Ishikawa (cell line): ENCODE measurements around the gene ACTN1.

ENCODE experiments used
- EGR1 ChIP-seq: IDR thresholded peaks from 2 replicates; pipeline ENCODE4 v1.6.1; 2012
- EP300 ChIP-seq: IDR thresholded peaks from 2 replicates; pipeline ENCODE4 v1.6.1; 2012; ENCODE audit warnings: borderline replicate concordance
- FOXM1 ChIP-seq: IDR thresholded peaks from 2 replicates; pipeline ENCODE4 v1.6.1; 2012; ENCODE audit warnings: low read depth, borderline replicate concordance
- MAX ChIP-seq: IDR thresholded peaks from 2 replicates; pipeline ENCODE4 v1.6.1; 2012
- NFIC ChIP-seq: IDR thresholded peaks from 2 replicates; pipeline ENCODE4 v1.6.1; 2012
- RAD21 ChIP-seq: IDR thresholded peaks from 2 replicates; pipeline ENCODE4 v1.6.1; 2012; ENCODE audit warnings: low read depth
- REST ChIP-seq: IDR thresholded peaks from 2 replicates; pipeline ENCODE4 v1.6.1; 2012; ENCODE audit warnings: low read depth, mild to moderate bottlenecking
- TAF1 ChIP-seq: IDR thresholded peaks from 2 replicates; pipeline ENCODE4 v1.6.1; 2012; ENCODE audit warnings: low read depth, mild to moderate bottlenecking
- TCF12 ChIP-seq: IDR thresholded peaks from 2 replicates; pipeline ENCODE4 v1.6.1; 2012; ENCODE audit warnings: low read depth
- TEAD4 ChIP-seq: IDR thresholded peaks from 2 replicates; pipeline ENCODE4 v1.6.1; 2012
- USF1 ChIP-seq: IDR thresholded peaks from 2 replicates; pipeline ENCODE4 v1.6.1; 2012
- YY1 ChIP-seq: IDR thresholded peaks from 2 replicates; pipeline ENCODE4 v1.6.1; 2012; ENCODE audit warnings: low read depth

- TF ChIP-seq RAD21 (no peak), TAF1 (no peak), MAX (no peak), EP300 (no peak), NFIC (no peak), FOXM1 (no peak), EGR1 (no peak), YY1 (no peak), USF1 (no peak), TCF12 (no peak), TEAD4 (0 out of 2 replicates have a peak, but pooled peaks have one; percentile 48), REST (no peak)
These were observed 25.8 kb upstream of the ACTN1 start for GRCh38 chr14:69004731-69005431.
